NB4 (cell line): Measurements from ENCODE around the gene CYP24A1.
"Not testable (repeated sequence)": the region's sequence is repeated elsewhere in the genome, so short reads cannot be mapped to it uniquely, and the experiment has no call there.

Experiments used
- DNase-seq: peaks from one replicate; pipeline ENCODE4 v3.0.0; 2010; ENCODE audit warnings: low read depth
- H3K4me3 ChIP-seq: one replicate; pipeline ENCODE4 v1.5.1; 2011; ENCODE audit warnings: mild to moderate bottlenecking, low read depth, low read length, moderate library complexity
- CTCF ChIP-seq: IDR thresholded peaks from one replicate; pipeline ENCODE4 v1.5.1; 2012; ENCODE audit warnings: low read depth, low read length
- MAX ChIP-seq: IDR thresholded peaks from 2 replicates; pipeline ENCODE4 v1.6.1; 2011; ENCODE audit warnings: low read depth, low read length
- MYC ChIP-seq: IDR thresholded peaks from 2 replicates; pipeline ENCODE4 v1.6.1; 2011; ENCODE audit warnings: low read depth, low read length
- POLR2A ChIP-seq: IDR thresholded peaks from 2 replicates; pipeline ENCODE4 v1.6.1; 2011; ENCODE audit warnings: mild to moderate bottlenecking; ENCODE audit not compliant: insufficient read length; ENCODE audit errors: extremely low read depth

CYP24A1 gene

GRCh38 chr20:54129350-54129749 lies 44.4 kb downstream of the CYP24A1 start:
- H3K4me3 ChIP-seq, result no peak overlapping the region
- DNase-seq, result no peak
- TF ChIP-seq POLR2A (no peak), CTCF (no peak), MAX (no peak), MYC (no peak)

GRCh38 chr20:54127855-54128574 lies 45.8 kb downstream of the CYP24A1 start:
- DNase-seq, result no peak
- no peak overlapping the region for H3K4me3 ChIP-seq
- TF ChIP-seq MYC, result no peak

- DNase-seq, result no peak
- TF ChIP-seq POLR2A (no peak), CTCF (no peak), MYC (no peak), MAX (no peak)
- no peak overlapping the region for H3K4me3 ChIP-seq
Measured at GRCh38 chr20:54126806-54127655, 46.8 kb downstream of the CYP24A1 start.

GRCh38 chr20:54126328-54126727 lies 47.5 kb downstream of the CYP24A1 start:
- H3K4me3 ChIP-seq, DNase-seq: not testable (repeated sequence)

- no peak overlapping the region for H3K4me3 ChIP-seq
- DNase-seq, result no peak
- TF ChIP-seq MYC (no peak), POLR2A (no peak), CTCF (no peak), MAX (no peak)
Measured at GRCh38 chr20:54123587-54124180, 50.1 kb downstream of the CYP24A1 start.

GRCh38 chr20:54122681-54123586 lies 50.9 kb downstream of the CYP24A1 start:
- no peak for DNase-seq
- TF ChIP-seq MYC (no peak), CTCF (no peak), POLR2A (no peak), MAX (no peak)
- H3K4me3 ChIP-seq, result no peak overlapping the region
